Measurements from ENCODE around the gene AATK.

Gene AATK

GRCh38 chr17:81198826-81199481, 32.9 kb upstream of the AATK start:
- H3K4me1 Mint-ChIP-seq, result no peaks in the 10 kb centered on the region
- no peaks in the 10 kb centered on the region for H3K27me3 Mint-ChIP-seq (ENCODE audit: low read depth)
- H3K4me3 Mint-ChIP-seq, result no peak overlapping the region
- H3K9me3 Mint-ChIP-seq, result no peaks in the 10 kb centered on the region
- TF ChIP-seq CTCF (IDR thresholded peaks at IDR 0.05; ENCODE audit: unreplicated experiment in 3 of 3), result no peak
- H3K27ac Mint-ChIP-seq, result no peak overlapping the region
- peaks cover 8% of the 10 kb centered on the region for H3K36me3 Mint-ChIP-seq (ENCODE audit: low read depth)

GRCh38 chr17:81197831-81198490, 31.9 kb upstream of the AATK start:
- Mint-ChIP-seq H3K27ac (no peak overlapping the region), H3K27me3 (ENCODE audit: low read depth) (no peaks in the 10 kb centered on the region), H3K36me3 (ENCODE audit: low read depth) (peaks cover 8% of the 10 kb centered on the region), H3K4me3 (no peak overlapping the region), H3K4me1 (no peaks in the 10 kb centered on the region), H3K9me3 (no peaks in the 10 kb centered on the region)
- no peak for TF ChIP-seq CTCF (IDR thresholded peaks at IDR 0.05; ENCODE audit: unreplicated experiment in 3 of 3)

DNA sequence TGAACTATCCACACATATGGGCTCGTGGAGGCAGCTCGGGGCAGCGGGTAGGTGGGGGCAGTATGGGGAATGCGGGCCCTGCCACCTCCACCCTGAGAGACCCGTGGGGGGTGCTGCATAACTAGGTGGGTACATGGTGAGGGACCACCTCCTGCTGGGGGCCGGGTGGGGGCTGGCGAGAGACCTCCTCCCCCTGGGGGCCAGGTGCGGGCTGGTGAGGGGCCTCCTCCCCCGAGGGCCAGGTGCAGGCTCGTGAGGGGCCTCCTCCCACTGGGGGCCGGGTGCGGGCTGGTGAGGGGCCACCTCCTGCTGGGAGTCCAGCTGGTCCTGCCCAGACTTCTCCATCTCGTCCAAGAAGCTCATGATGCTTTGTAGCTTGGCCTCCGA, 31.4 kb upstream of the AATK start:
- no peaks in the 10 kb centered on the region for H3K27me3 Mint-ChIP-seq (ENCODE audit: low read depth)
- no peak for TF ChIP-seq CTCF (IDR thresholded peaks at IDR 0.05; ENCODE audit: unreplicated experiment in 3 of 3)
- no peaks in the 10 kb centered on the region for H3K9me3 Mint-ChIP-seq
- H3K36me3 Mint-ChIP-seq (ENCODE audit: low read depth), result peaks cover 8% of the 10 kb centered on the region
- H3K4me1 Mint-ChIP-seq, result no peaks in the 10 kb centered on the region
- no peak overlapping the region for H3K4me3 Mint-ChIP-seq
- H3K27ac Mint-ChIP-seq, result no peak overlapping the region

- Mint-ChIP-seq H3K4me3 (no peak overlapping the region), H3K36me3 (ENCODE audit: low read depth) (peaks cover 8% of the 10 kb centered on the region), H3K27ac (no peak overlapping the region), H3K9me3 (no peaks in the 10 kb centered on the region), H3K4me1 (no peaks in the 10 kb centered on the region), H3K27me3 (ENCODE audit: low read depth) (no peaks in the 10 kb centered on the region)
- no peak for TF ChIP-seq CTCF (IDR thresholded peaks at IDR 0.05; ENCODE audit: unreplicated experiment in 3 of 3)
Measured at GRCh38 chr17:81196505-81197408, 30.7 kb upstream of the AATK start.

DNA sequence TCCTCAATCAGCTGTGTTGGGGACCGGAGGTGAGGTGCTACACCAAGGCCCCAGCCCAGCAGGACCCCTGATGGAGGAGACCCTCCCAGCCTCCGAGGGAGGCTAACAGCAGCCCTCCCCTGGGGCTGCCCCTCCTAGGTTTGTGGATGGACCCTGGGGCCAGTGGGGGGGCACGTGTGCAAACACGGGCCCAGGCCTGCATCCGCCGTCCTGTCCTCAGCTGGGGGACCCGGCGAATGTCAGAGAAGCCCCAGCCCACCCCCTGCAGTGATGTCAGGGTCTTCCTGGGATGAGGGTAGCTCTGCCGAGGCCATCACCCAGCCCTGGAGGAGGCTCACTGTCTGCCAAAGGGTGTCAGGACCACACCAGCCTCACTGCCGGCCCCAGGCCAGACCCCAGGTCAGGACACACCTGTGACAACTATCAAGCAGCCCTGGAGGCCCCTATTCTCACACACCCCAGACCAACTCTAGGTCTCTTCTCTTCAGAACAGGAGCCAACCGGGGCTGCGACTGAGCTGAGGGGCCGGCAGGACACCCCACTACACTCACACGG, 30.0 kb upstream of the AATK start:
- TF ChIP-seq CTCF (IDR thresholded peaks at IDR 0.05; ENCODE audit: unreplicated experiment in 3 of 3), result no peak
- Mint-ChIP-seq H3K4me1 (no peaks in the 10 kb centered on the region), H3K36me3 (ENCODE audit: low read depth) (peaks cover 8% of the 10 kb centered on the region), H3K9me3 (no peaks in the 10 kb centered on the region), H3K27me3 (ENCODE audit: low read depth) (no peaks in the 10 kb centered on the region), H3K4me3 (no peak overlapping the region), H3K27ac (no peak overlapping the region)
